Pancreas (tissue), 10 donors: ENCODE results near the gene AGFG1. TPM values are rescaled to one million over a fixed set of nuclear protein-coding genes. Genes with fewer than 3 reads are reported as not detected.

Experiments
- ATAC-seq, 4 donors: fragments of 200-7000 bp; cut with Tn5 transposase; one replicate each; pipeline versions ENCODE4 v1.8.0 to v1.9.1; 2020; ENCODE audit warnings: mild to moderate bottlenecking in 4 of 4, moderate library complexity in 4 of 4
- DNase-seq, 6 donors: peaks; one replicate each; pipeline ENCODE4 v3.0.0-alpha.2; 2020
- FAIRE-seq: peaks from 2 replicates; lab custom pipeline; 2012; peaks lifted over from hg19 to GRCh38; lab: Jason Lieb, UNC
- H3K27ac ChIP-seq, 4 donors: fragments of 200-600 bp; sonication (generic); 1 replicate in 3 of 4; 2 replicates in 1 of 4; pipeline versions ENCODE4 v1.5.0 to v1.8.0; 2020
- H3K27me3 ChIP-seq, 4 donors: fragments of 200-600 bp; one replicate each; pipeline ENCODE4 v1.8.0; 2021
- H3K36me3 ChIP-seq, 3 donors: fragments of 200-600 bp; sonication (generic) in 1 of 3; one replicate each; pipeline versions ENCODE4 v1.5.0 to v1.8.0; 2020 to 2021
- H3K4me1 ChIP-seq, 3 donors: fragments of 200-600 bp; one replicate each; pipeline ENCODE4 v1.8.0; 2021
- H3K4me3 ChIP-seq, 4 donors: fragments of 200-600 bp; sonication (generic) in 2 of 4; one replicate each; pipeline versions ENCODE4 v1.5.0 to v1.8.0; 2020 to 2021
- H3K9me3 ChIP-seq, 4 donors: fragments of 200-600 bp; one replicate each; pipeline ENCODE4 v1.8.0; 2021
- CTCF ChIP-seq, 4 donors: fragments of 200-600 bp; sonication (generic) in 3 of 4; IDR thresholded peaks; one replicate each; pipeline versions ENCODE4 v1.5.0 to v1.8.0; 2021; ENCODE audit warnings: antibody characterized with exemption in 4 of 4
- WGBS, 2 donors: extraction: QIAGEN DNeasy Blood & Tissue Kit; methylation state at CpG; one replicate each; pipeline ENCODE4 v1.1.7; 2013; 5-methylcytosine and 5-hydroxymethylcytosine counted together
- intact Hi-C, 3 donors: fragments of 100-400 bp; cut with DNase I; formaldehyde crosslinking; loops; one replicate each; pipeline versions ENCODE4 v1.11.1 to v1.14.2; 2022
- polyA plus RNA-seq, 2 donors: library from polyadenylated mRNA; stranded (reverse); fragments of 200-250 nt; gene quantifications; one replicate each; pipeline ENCODE4 v1.2.3, GENCODE V29; 2013
- total RNA-seq, 6 donors: library from RNA; stranded (reverse); fragmentation: NEBNext Ultra II Directional in 4 of 6; extraction: Animal tissue kit (Norgen Biotek cat#: 25700) in 4 of 6; gene quantifications; one replicate each; pipeline versions ENCODE4 v1.2.1 to v1.2.4, GENCODE V29; 2021 to 2023
- donor health status: healthy with polysubstance abuse.
- donor health status: DM: no; HTN: no; CAD: no; lungs with moderate emphysema.
- donor health status: DM: no; HTN: no; CAD: no.
- donor health status: control.
- donor health status: control.
- donor health status: Bipolar disorder and iron deficiency.
- donor health status: DM: yes; HTN: yes; CAD: no.
- donor health status: DM: no; HTN: no; CAD: no.
- donor health status: DM: no; HTN: no; CAD: no.
- donor health status: DM: yes; HTN: yes; CAD: no.

Gene AGFG1
- total and polyA plus RNA-seq, 8 donors = 9.0 to 39.7 (median 25.9) TPM

- H3K27me3 ChIP-seq = no peaks in the 10 kb centered on the region
- H3K4me1 ChIP-seq = peaks cover 15 to 23% (median 16%) of the 10 kb centered on the region in 3 donors
- ATAC-seq (no peak), DNase-seq (no peak), FAIRE-seq (no peak)
- H3K36me3 ChIP-seq = no peaks in the 10 kb centered on the region
- H3K9me3 ChIP-seq = no peaks in the 10 kb centered on the region
- no peak for TF ChIP-seq CTCF (IDR thresholded peaks at IDR 0.05)
- no peak overlapping the region for H3K4me3 ChIP-seq
- intact Hi-C loops = no loop called here
- no peak overlapping the region for H3K27ac ChIP-seq
Observed at GRCh38 chr2:227454323-227454860, 17.6 kb upstream of the AGFG1 start.

GRCh38 chr2:227455200-227455599 is 16.8 kb upstream of the AGFG1 start:
- ATAC-seq (no peak), DNase-seq (no peak), FAIRE-seq (no peak)
- WGBS, 2 donors = 35 to 45% methylated on average over 2 of the region's 2 CpGs
- no peak overlapping the region for H3K4me3 ChIP-seq
- H3K27me3 ChIP-seq = no peaks in the 10 kb centered on the region
- no peaks in the 10 kb centered on the region for H3K9me3 ChIP-seq
- intact Hi-C loops = no loop called here
- H3K36me3 ChIP-seq = no peaks in the 10 kb centered on the region
- no peak overlapping the region for H3K27ac ChIP-seq
- no peak for TF ChIP-seq CTCF (IDR thresholded peaks at IDR 0.05)
- H3K4me1 ChIP-seq = peaks cover 10 to 16% (median 10%) of the 10 kb centered on the region in 3 donors

- Histone ChIP-seq H3K4me1 (peaks cover 3 to 7% (median 3%) of the 10 kb centered on the region in 3 donors), H3K27ac (no peak overlapping the region), H3K4me3 (no peak overlapping the region), H3K27me3 (no peaks in the 10 kb centered on the region), H3K36me3 (no peaks in the 10 kb centered on the region), H3K9me3 (no peaks in the 10 kb centered on the region)
- ATAC-seq = no peak
- intact Hi-C loops = no loop called here
- 93 to 100% methylated on average over 2 of the region's 2 CpGs for WGBS, 2 donors
- no peak for DNase-seq
- no peak for FAIRE-seq
- no peak for TF ChIP-seq CTCF (IDR thresholded peaks at IDR 0.05)
Observed at GRCh38 chr2:227456102-227456501, 15.9 kb upstream of the AGFG1 start.

- H3K4me3 ChIP-seq = no peak overlapping the region
- DNase-seq (no peak), ATAC-seq (no peak), FAIRE-seq (no peak)
- intact Hi-C loops = no loop called here
- H3K27ac ChIP-seq = no peak overlapping the region
- TF ChIP-seq CTCF (IDR thresholded peaks at IDR 0.05) = no peak
- 81 to 88% methylated on average over 4 of the region's 4 CpGs for WGBS, 2 donors
- H3K9me3 ChIP-seq = no peaks in the 10 kb centered on the region
- no peaks in the 10 kb centered on the region for H3K27me3 ChIP-seq
- H3K36me3 ChIP-seq = no peaks in the 10 kb centered on the region
- H3K4me1 ChIP-seq = peaks cover 0 to under 1% (median 0%) of the 10 kb centered on the region in 3 donors
Observed at GRCh38 chr2:227456772-227457171, 15.2 kb upstream of the AGFG1 start.

GRCh38 chr2:227460070-227460485 is 11.9 kb upstream of the AGFG1 start:
- DNase-seq (no peak), FAIRE-seq (no peak), ATAC-seq (peak in 2 of 4 donors; percentile 17 to 24)
- Histone ChIP-seq H3K4me3 (no peak overlapping the region), H3K27me3 (no peaks in the 10 kb centered on the region), H3K36me3 (no peaks in the 10 kb centered on the region), H3K27ac (no peak overlapping the region), H3K4me1 (peaks cover 0 to 2% (median 0%) of the 10 kb centered on the region in 3 donors), H3K9me3 (no peaks in the 10 kb centered on the region)
- WGBS, 2 donors = 62 to 71% methylated on average over 8 of the region's 8 CpGs
- intact Hi-C loops = no loop called here
- no peak for TF ChIP-seq CTCF (IDR thresholded peaks at IDR 0.05)
